ENCODE results near the gene OSER1. TPM values are rescaled to one million over a fixed set of nuclear protein-coding genes. Genes with fewer than 3 reads are reported as not detected.

The OSER1 gene
- total RNA-seq, 1 experiment from 2014 or later, result 79.7 TPM

- H3K4me1 ChIP-seq, result peaks cover 18% of the 10 kb centered on the region
- no peaks in the 10 kb centered on the region for H3K27me3 ChIP-seq (replicated peaks; ENCODE audit: control insufficient read depth, insufficient read depth, low read length)
- no peak overlapping the region for H3K4me3 Mint-ChIP-seq (ENCODE audit: unreplicated experiment)
- H3K36me3 Mint-ChIP-seq (ENCODE audit: insufficient read depth, unreplicated experiment), result no peaks in the 10 kb centered on the region
- ChIA-PET CTCF (interaction anchor here (0.7 to 2.0 kb wide), 4 partner anchors 86 to 247 kb away, joined by 3 to 6 read pairs (median 4); partner anchors contain the start of gene FITM2), POLR2A (interaction anchor here (0.5 to 1.6 kb wide), 2 partner anchors 111 to 131 kb away, joined by 3 to 5 read pairs; partner anchors contain the start of gene HNF4A)
- 0 out of 2 replicates have a peak, but pooled peaks cover 4% of the 10 kb centered on the region for H3K9me3 ChIP-seq
- intact Hi-C loops (cut with micrococcal nuclease; ENCODE audit: unreplicated experiment), result no loop called here
- H3K4me1 Mint-ChIP-seq (ENCODE audit: low read depth, unreplicated experiment), result peaks cover 24% of the 10 kb centered on the region
- no peak overlapping the region for H3K4me3 ChIP-seq (ENCODE audit: low read depth, low read length)
- H3K9me3 Mint-ChIP-seq (ENCODE audit: unreplicated experiment), result no peaks in the 10 kb centered on the region
- no peaks in the 10 kb centered on the region for H3K36me3 ChIP-seq (ENCODE audit: control insufficient read depth, insufficient read depth, low read length)
- TF ChIP-seq CTCF (IDR thresholded peaks at IDR 0.05; ENCODE audit: insufficient read depth in 1 of 2, low read depth in 1 of 2, low read length in 1 of 2, severe bottlenecking in 1 of 2, unreplicated experiment in 1 of 2), result no peak
- no peak overlapping the region for H3K27ac Mint-ChIP-seq (ENCODE audit: unreplicated experiment)
- no TSS peak for BruUV-seq (replicated peaks)
- no peak for DNase-seq
- no peaks in the 10 kb centered on the region for H3K27me3 Mint-ChIP-seq (ENCODE audit: insufficient read depth, unreplicated experiment)
These were observed 14.1 kb upstream of the OSER1 start for GRCh38 chr20:44224637-44225036.

- H3K4me1 Mint-ChIP-seq (ENCODE audit: low read depth, unreplicated experiment), result peaks cover 33% of the 10 kb centered on the region
- Histone ChIP-seq H3K4me1 (peaks cover 27% of the 10 kb centered on the region), H3K4me3 (ENCODE audit: low read depth, low read length) (no peak overlapping the region), H3K27me3 (replicated peaks; ENCODE audit: control insufficient read depth, insufficient read depth, low read length) (no peaks in the 10 kb centered on the region), H3K9me3 (0 out of 2 replicates have a peak, but pooled peaks cover 4% of the 10 kb centered on the region), H3K36me3 (ENCODE audit: control insufficient read depth, insufficient read depth, low read length) (no peaks in the 10 kb centered on the region)
- peak in 1 of 2 experiments; percentile 53 for DNase-seq
- H3K4me3 Mint-ChIP-seq (ENCODE audit: unreplicated experiment), result no peak overlapping the region
- ChIA-PET POLR2A (interaction anchor here (0.5 to 1.6 kb wide), 2 partner anchors 12 to 131 kb away, joined by 3 to 5 read pairs; partner anchors contain the start of gene HNF4A), CTCF (interaction anchor here (0.5 to 2.0 kb wide), 7 partner anchors 87 to 248 kb away, joined by 3 to 19 read pairs (median 4); partner anchors contain the start of gene FITM2)
- H3K27ac Mint-ChIP-seq (ENCODE audit: unreplicated experiment), result no peak overlapping the region
- intact Hi-C loops (cut with micrococcal nuclease; ENCODE audit: unreplicated experiment), result no loop called here
- no peaks in the 10 kb centered on the region for H3K9me3 Mint-ChIP-seq (ENCODE audit: unreplicated experiment)
- no peaks in the 10 kb centered on the region for H3K36me3 Mint-ChIP-seq (ENCODE audit: insufficient read depth, unreplicated experiment)
- no peaks in the 10 kb centered on the region for H3K27me3 Mint-ChIP-seq (ENCODE audit: insufficient read depth, unreplicated experiment)
- TF ChIP-seq CTCF (IDR thresholded peaks at IDR 0.05; ENCODE audit: insufficient read depth in 1 of 2, low read depth in 1 of 2, low read length in 1 of 2, severe bottlenecking in 1 of 2, unreplicated experiment in 1 of 2), result no peak
- no TSS peak for BruUV-seq (replicated peaks)
These were observed 13.2 kb upstream of the OSER1 start for GRCh38 chr20:44223721-44224120.

- CTCF ChIA-PET, result interaction anchor here (0.5 to 1.7 kb wide), 5 partner anchors 88 to 172 kb away, joined by 3 to 19 read pairs (median 3); partner anchors contain the start of gene FITM2
These were observed 12.2 kb upstream of the OSER1 start for GRCh38 chr20:44222633-44223368.

More at GRCh38 chr20:44222633-44223368, 12.2 kb upstream of the OSER1 start:
- no peaks in the 10 kb centered on the region for H3K27me3 Mint-ChIP-seq (ENCODE audit: insufficient read depth, unreplicated experiment)
- peak in 1 of 2 experiments; percentile 8 for TF ChIP-seq CTCF (IDR thresholded peaks at IDR 0.05; ENCODE audit: insufficient read depth in 1 of 2, low read depth in 1 of 2, low read length in 1 of 2, severe bottlenecking in 1 of 2, unreplicated experiment in 1 of 2)
- BruUV-seq (replicated peaks), result no TSS peak
- no peak overlapping the region for H3K27ac Mint-ChIP-seq (ENCODE audit: unreplicated experiment)
- H3K4me3 Mint-ChIP-seq (ENCODE audit: unreplicated experiment), result no peak overlapping the region
- no peaks in the 10 kb centered on the region for H3K36me3 Mint-ChIP-seq (ENCODE audit: insufficient read depth, unreplicated experiment)
- peaks cover 37% of the 10 kb centered on the region for H3K4me1 ChIP-seq
- no peak for DNase-seq
- intact Hi-C loops (cut with micrococcal nuclease; ENCODE audit: unreplicated experiment), result no loop called here
- peaks cover 34% of the 10 kb centered on the region for H3K4me1 Mint-ChIP-seq (ENCODE audit: low read depth, unreplicated experiment)
- H3K4me3 ChIP-seq (ENCODE audit: low read depth, low read length), result no peak overlapping the region
- H3K27me3 ChIP-seq (replicated peaks; ENCODE audit: control insufficient read depth, insufficient read depth, low read length), result no peaks in the 10 kb centered on the region
- no peaks in the 10 kb centered on the region for H3K9me3 Mint-ChIP-seq (ENCODE audit: unreplicated experiment)
- no peaks in the 10 kb centered on the region for H3K36me3 ChIP-seq (ENCODE audit: control insufficient read depth, insufficient read depth, low read length)
- POLR2A ChIA-PET, result no interaction called here
- H3K9me3 ChIP-seq, result 0 out of 2 replicates have a peak, but pooled peaks cover 4% of the 10 kb centered on the region

Data from Caco-2 (cell line).